HG03280 (cell line): ENCODE data around the gene SH3RF1.

ENCODE experiments used
- ATAC-seq: cut with Tn5 transposase; IDR thresholded peaks from one replicate; pipeline ENCODE4 v1.9.1; 2021; ENCODE audit warnings: mild to moderate bottlenecking, moderate library complexity; ENCODE audit not compliant: unreplicated experiment

SH3RF1 gene

DNA sequence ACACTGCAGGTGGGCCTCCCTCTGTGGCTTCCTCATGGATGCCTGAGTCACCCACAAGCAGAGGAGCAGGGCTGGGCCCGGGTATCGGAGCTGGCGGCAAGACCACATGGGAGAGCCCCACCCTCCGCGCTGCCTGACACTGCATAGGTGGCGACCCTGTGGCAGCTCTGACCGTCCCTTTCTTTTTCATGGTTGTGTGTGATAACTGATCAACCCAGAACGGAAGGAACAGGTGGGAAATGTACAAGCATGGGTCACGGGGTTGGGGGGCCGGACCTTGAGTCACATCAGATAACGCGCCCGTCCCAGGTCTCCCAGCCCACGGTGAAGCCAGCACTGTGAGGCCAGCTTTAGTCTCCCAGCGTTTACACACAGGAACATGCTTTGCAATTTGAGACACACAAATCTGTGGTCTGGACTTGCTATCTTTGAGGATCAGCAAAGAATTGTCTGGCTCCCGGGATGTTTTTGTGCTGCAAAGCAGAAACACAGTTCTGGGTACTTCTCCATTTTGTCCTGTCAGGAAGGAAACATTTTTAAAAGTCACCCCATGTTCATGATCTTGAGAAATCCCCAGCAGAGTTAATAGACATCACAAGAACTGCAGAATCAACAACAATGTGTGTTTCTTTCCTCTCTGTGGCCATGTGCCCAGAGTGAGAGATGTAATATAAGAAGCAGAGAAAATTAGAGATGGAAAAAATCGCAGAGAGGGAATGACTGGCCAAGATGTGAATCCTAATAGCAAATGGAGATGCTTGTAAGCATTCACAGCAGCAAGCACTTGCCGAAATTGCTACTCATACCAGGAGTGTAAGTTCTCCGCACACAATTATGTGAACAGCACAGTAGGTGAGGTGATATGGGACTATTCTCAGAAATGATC is 190.6 kb downstream of the SH3RF1 start:
- ATAC-seq, result peak; percentile 66

DNA sequence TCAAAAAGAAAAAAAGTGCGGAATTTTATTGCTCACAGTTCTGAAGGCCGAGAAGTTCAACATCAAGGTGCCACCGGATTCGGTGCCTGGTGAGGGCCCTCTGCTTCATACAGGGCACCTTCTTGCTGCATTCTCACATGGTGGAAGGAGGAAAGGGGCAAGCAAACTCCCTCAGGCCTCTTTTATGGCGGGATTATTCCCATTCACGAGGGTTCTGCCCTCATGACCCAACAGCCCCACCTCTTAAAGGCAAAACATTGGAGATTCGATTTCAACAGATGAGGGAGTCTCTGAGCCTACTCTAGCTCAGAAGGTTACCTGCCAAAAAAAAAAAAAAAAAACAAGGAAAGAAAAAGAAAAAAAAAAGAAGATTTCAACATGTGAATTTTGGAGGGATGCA is 196.6 kb downstream of the SH3RF1 start:
- ATAC-seq, result no peak

DNA sequence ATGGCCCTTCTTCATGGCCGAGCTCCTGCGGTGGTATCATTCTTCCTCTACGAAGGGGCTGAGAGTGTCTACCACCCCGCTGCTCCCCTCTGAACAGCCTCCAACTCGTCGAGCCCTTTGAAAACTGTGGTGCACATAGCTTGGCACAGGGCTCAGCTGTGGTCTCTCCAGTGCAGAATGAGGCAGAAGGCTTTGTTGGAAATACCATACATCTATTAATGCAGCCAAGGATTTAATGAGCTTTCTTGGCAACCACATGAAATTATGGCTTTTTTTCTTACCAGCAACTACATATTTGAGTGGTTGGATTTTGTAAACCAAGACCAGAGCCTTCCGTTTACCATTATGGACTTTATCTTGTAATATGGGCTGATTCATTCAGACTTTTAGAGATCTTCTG is 199.0 kb downstream of the SH3RF1 start:
- ATAC-seq, result no peak

DNA sequence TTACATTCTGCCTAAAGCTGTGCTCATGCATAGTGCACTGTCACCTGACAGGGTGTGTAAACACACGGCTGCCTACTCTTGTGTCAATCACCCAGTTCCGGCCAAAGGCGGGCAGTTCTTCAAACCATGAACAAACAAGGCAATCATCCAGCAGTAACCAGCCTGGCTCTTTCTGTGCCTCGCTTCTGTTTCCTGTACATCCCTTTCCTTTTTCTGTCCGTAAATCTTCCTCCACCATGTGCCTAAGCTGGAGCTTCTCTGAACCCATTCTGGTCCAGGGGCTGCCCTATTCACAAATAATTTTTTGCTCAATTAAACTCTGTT is 199.9 kb downstream of the SH3RF1 start:
- ATAC-seq, result no peak

DNA sequence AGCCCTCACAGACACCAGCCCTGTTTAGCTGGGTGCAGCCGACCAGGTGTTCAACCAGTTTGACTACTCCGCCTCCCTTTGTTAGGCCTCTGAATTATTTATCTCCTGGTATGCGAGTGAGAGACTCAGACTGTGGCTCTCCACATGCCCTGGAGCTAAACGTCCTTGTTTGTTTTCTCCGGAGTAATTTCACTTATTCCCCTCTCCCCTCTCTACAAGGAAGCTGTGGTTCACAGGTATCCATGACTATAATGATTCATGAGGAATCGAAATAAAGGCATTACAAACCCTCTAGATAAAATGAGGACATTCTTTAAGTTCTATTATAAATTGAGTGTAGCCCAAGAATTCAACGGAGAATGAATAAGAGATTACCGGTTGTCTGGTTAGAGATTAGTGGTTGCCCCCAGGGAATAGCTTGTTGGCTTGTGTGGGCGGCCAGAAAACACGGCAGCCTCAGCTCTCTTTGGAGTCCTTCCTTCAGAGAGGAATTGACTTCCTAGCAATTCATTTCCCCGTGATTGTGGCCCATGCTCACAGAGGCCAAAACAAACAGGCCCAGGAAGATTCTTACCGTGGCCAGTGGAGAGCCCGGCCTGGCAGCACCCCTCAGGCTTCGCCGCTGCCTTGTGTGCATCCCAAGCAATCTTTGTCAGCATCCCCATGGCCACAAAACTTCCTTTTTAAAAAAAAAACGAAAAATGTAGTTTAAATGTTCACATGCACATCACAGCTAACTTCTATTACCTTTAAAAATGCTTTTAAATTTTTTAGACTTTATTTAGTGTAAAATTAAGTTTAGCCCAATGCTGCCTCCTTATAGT is 200.5 kb downstream of the SH3RF1 start:
- no peak for ATAC-seq

GRCh38 chr4:169068423-169068822 is 202.3 kb downstream of the SH3RF1 start:
- no peak for ATAC-seq

DNA sequence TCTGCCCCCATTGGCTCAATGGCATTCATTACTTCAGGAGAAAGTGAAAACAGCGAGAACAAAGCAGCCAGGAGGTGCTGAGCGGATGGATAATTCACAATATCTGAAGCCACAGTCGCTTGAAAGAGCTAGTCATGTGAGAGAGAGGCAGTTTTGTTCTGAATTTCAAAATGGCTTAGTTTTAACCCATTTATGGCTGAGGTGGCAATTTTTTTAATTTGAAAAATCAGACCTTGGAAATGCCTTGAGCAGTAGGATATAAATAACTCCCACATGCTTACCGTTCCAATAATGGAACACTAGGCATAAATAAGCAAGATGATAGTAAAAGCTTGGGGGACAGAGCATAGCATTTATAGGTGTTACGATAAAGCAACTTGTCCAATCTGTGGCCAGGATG is 203.8 kb downstream of the SH3RF1 start:
- no peak for ATAC-seq

GRCh38 chr4:169064296-169064695 is 206.5 kb downstream of the SH3RF1 start:
- no peak for ATAC-seq

DNA sequence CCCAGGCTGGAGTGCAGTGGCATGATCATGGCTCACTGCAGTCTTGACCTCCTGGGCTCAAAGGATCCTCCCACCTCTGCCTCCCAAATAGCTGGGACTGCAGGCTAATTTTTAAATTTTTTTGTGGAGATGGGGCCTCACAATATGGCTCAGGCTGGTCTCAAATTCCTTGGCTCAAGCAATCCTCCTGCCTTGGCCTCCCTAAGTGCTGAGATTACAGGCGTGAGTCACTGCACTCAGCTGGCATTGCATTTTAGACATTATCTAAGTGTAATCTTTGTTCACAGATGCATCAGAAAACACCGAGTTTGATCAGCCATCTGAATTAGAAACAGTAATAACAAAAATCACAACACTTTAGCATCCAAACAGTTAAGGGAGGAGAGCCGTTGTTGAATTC is 207.3 kb downstream of the SH3RF1 start:
- no peak for ATAC-seq

GRCh38 chr4:169062897-169063244 is 207.9 kb downstream of the SH3RF1 start:
- no peak for ATAC-seq

- no peak for ATAC-seq
Observed at GRCh38 chr4:169061386-169061785, 209.4 kb downstream of the SH3RF1 start.

DNA sequence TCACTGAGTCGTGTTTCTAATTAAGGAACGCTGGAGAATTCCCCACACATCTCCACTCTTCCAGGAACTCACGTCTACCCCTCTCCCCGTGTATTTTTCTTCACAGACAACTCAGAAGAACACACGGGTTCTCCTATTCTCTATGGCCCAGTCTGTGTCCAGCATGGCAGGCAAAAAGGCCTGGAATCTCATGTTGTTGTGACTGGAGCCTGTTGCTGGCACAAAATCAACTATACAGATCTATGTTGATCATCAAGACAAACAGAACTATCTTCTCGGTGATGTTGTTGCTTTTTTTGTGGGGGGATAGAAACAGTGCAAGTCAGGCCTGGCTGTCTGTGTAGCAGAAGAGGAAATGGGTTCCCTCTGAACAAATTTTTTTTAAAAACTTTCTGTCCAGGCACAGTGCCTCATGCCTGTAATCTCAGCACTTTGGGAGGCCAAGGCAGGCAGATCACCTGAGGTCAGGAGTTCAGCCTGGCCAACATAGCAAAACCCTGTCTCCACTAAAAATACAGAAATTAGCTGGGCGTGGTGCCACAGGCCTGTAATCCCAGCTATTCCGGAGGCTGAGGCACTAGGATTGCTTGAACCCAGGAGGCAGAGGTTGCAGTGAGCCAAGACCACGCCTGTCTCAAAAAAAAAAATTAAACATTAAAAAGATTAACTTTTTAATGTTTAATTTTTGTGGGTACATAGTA is 210.2 kb downstream of the SH3RF1 start:
- ATAC-seq, result no peak

GRCh38 chr4:169059306-169060211 is 211.2 kb downstream of the SH3RF1 start:
- no peak for ATAC-seq

DNA sequence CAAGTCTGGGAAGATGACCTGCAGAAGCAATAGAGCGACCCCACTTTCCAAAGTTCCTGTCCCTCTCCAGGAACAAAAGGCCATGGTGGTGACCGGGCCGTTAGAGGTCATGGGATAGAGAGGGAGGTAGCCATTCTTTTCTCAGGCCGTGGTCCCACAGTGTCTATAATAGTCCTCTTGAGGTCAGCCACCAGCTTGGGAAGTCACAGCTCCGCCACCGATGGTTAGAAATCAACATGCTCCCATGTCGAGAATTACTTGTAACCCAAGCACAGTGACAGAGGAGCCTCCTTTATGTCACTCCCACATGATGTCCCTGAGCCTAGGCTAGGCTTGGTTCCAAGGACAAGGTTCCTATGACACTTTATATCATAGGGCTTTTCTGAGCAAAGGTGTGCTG is 212.4 kb downstream of the SH3RF1 start:
- ATAC-seq, result no peak

DNA sequence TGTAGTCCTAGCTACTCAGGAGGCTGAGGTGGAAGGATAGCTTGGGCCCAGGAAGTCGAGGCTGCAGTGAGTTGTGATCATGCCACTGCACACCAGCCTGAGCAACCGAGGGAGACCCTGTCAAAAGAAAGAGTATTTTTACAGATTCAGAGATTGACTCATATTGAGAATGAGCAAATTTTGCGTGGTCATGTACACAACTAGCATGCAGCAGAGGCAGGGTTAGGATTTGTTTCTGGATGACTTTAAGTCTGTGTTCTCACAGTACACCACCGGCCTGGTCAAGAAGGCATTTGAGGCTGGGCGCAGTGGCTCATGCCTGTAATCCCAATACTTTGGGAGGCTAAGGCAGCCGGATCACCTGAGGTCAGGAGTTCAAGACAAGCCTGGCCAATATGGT is 215.9 kb downstream of the SH3RF1 start:
- ATAC-seq, result no peak

DNA sequence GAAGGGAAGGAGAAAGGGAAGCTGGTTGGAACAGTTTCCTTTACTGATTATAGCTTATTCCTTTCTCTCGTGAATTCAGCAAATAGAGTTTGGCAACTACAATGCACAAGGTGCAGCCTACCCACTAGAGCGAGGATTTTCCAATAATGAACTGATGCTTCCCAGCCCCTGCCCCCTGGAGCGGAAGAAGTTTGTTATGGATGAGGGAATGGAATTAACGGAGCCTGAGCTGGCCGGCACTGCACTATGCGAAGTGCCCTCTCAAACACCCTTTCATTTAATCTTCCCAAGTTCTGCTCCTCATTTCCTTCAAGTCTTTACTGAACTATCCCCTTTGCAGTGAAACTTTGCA is 218.2 kb downstream of the SH3RF1 start:
- ATAC-seq, result no peak

- no peak for ATAC-seq
Observed at GRCh38 chr4:169051761-169052593, 218.8 kb downstream of the SH3RF1 start.

- ATAC-seq, result no peak
Observed at GRCh38 chr4:169050881-169051760, 219.6 kb downstream of the SH3RF1 start.

DNA sequence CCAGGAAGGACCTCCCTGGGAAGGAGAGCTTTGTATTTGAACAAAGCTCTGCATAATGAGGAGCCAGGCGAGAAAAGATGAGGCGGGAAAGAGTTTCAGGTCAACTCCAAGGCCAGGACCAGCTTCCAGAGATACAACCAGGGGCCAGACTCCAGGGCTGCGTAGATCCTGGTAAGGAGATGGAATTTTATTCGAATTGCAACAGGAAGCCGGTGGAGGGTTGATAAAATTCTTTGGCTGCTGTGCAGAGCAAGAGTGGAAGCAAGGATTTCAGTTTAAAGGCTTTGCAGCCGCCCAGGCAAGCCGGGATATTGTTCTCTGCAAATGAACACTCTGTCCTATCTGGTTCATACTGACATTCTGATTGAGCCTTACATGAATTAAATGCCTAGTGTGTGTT is 220.5 kb downstream of the SH3RF1 start:
- no peak for ATAC-seq
